22Rv1 (cell line): Measurements from ENCODE around the gene CLDN14.

Source experiments
- H3K27ac ChIP-seq: fragments of 450-650 bp; 2 replicates; pipeline ENCODE4 v1.5.1; 2017
- CTCF ChIP-seq: fragments of 450-650 bp; IDR thresholded peaks from 2 replicates; pipeline ENCODE4 v1.5.1; 2017; ENCODE audit warnings: mild to moderate bottlenecking
- ZFX ChIP-seq: fragments of 450-650 bp; IDR thresholded peaks from 2 replicates; pipeline ENCODE4 v1.6.1; 2017; ENCODE audit warnings: antibody characterized with exemption, borderline replicate concordance

Gene CLDN14

GRCh38 chr21:36509973-36510664 is 30.2 kb upstream of the CLDN14 start:
- TF ChIP-seq ZFX (no peak), CTCF (no peak)
- peak overlapping the region; percentile 62 for H3K27ac ChIP-seq

- H3K27ac ChIP-seq: peak overlapping the region; percentile 62
- TF ChIP-seq ZFX (no peak), CTCF (no peak)
These were observed 29.0 kb upstream of the CLDN14 start for GRCh38 chr21:36508948-36509347.

DNA sequence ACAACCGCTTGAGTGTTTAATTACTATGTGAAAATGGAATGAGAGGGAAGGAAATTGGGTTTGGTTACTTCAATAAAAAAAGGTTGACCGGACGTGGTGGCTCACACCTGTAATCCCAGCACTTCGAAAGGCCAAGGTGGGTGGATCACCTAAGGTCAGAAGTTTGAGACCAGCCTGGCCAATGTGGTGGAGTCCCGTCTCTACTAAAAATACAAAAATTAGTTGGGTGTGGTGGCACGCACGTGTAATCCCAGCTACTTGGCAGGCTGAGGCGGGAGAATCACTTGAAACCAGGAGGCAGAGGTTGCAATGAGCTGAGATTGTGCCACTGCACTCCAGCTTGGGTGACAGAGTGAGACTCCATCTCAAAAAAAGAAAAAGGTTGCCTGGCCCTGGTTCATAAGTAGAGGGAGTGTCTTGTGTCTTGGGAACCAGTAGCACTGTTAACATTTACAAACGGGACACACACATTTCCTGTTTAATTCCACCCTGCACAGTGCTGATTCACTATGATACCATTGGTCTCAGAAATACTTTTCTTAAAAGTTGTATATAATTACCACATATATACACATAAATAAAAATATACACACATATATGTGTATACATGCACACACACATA is 27.6 kb upstream of the CLDN14 start:
- H3K27ac ChIP-seq: peak overlapping the region; percentile 62; the same call in 1 of the 2 replicates
- TF ChIP-seq ZFX: no peak

DNA sequence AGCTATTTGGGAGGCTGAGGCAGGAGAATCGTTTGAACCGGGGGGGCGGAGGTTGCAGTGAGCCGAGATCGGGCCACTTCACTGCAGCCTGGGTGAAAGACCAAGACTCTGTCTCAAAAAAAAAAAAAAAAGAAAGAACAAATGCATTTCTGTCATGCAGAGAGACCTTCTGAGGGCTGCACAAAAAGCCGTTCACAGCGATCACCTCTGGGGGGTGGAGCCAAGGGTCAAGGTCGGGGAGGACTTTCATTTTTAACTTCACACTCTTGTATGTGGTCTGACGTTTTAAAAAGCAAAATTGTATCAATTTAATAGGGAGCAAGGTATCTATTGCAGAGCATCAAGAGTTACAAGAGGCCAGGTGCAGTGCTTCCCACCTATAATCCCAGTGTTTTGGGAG is 26.6 kb upstream of the CLDN14 start:
- no peak overlapping the region for H3K27ac ChIP-seq
- TF ChIP-seq ZFX (no peak), CTCF (no peak)

DNA sequence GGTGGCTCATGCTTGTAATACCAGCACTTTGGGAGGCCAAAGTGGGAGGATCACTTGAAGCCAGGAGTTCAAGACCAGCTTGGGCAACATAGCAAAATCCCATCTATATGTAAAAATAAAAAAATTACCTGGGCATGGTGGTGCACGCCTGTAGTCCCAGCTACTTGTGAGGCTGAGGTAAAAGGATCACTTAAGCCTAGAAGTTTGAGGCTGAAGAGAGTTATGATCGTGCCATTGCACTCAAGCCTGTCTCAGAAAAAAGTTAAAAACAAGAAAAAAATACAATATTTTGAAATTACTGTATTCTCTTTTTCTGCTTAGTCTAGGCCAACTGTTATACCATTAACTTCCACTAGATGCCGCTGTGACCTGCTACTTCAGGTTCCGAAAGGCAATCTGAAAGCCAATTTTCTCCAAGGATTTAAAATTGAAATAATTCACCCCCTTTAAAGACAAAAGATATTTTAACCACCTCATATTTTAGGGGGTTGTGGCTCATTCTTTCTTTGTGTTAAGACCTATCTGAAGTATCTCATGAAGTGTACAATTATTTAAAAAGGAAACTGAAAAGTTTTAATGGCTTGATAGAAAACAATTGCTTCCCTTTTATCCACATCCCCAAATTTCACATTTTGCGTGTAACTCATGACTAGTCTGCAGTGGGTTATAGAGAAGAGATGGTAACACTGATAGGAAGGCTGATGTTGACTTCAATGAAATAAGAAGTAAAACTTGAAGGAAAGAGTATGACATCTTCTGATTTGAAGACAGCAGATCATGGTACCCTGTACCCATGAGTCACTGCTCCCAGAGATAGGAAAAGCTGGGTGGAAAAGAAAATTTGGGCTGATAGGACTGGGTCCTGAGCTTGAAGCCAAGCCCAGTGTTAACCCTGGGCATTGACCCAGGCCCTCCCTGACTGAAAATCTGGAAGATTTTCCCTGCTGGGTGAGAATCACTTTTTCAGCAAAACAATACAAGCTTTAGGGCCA is 24.4 kb upstream of the CLDN14 start:
- TF ChIP-seq ZFX (no peak), CTCF (peak; percentile 91)
- H3K27ac ChIP-seq: no peak overlapping the region

GRCh38 chr21:36502365-36502764 is 22.4 kb upstream of the CLDN14 start:
- TF ChIP-seq ZFX (no peak), CTCF (no peak)

DNA sequence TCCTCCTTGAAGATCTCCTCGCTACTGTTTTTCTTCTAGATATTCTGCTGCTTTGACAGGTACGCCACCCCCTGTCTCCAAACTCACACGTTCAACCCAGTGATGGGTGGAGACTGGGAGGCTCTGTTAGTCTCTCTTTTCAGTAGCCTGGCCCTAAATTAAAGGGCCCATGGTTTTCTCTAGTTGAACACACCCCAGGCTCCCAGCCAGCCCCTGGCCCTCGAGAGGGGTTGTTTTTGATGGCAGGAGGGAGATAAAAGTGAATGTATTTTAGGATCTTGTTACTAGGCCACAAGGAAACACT is 21.6 kb upstream of the CLDN14 start:
- TF ChIP-seq CTCF: no peak
- TF ChIP-seq ZFX: no peak
- H3K27ac ChIP-seq: no peak overlapping the region

More at GRCh38 chr21:36502365-36502764, 22.4 kb upstream of the CLDN14 start:
- no peak overlapping the region for H3K27ac ChIP-seq
